Measurements from ENCODE around the gene PPP3CA.
"Not testable (repeated sequence)": the region's sequence is repeated elsewhere in the genome, so short reads cannot be mapped to it uniquely, and the experiment has no call there.

PPP3CA gene

DNA sequence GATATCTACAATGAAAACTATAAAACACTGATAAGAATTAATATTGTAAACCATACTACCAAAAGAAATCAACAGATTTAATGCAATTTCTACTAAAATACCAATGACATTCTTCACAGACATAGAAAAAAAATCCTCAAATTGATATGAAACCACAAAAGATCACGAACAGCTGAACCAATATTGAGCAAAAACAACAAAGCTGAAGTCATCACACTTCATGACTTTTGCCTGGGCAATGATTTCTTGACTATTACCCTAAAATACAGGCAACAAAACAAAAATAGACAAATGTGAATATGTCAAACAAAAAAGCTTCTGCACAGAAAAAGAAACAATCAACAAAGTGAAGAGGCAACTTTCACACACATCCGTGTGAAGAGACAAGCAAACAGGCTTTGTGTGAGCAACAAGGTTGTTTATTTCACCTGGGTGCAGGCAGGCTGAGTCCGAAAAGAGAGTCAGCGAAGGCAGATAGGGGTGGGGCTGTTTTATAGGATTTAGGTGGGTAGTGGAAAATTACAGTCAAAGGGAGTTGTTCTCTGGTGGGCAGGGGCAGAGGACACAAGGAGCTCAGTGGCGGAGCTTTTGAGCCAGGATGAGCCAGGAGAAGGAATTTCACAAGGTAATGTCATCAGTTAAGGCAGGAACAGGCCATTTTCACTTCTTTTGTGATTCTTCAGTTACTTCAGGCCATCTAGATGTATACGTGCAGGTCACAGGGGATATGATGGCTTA, 355.8 kb downstream of the PPP3CA start:
- not testable (repeated sequence) for DNase-seq

DNA sequence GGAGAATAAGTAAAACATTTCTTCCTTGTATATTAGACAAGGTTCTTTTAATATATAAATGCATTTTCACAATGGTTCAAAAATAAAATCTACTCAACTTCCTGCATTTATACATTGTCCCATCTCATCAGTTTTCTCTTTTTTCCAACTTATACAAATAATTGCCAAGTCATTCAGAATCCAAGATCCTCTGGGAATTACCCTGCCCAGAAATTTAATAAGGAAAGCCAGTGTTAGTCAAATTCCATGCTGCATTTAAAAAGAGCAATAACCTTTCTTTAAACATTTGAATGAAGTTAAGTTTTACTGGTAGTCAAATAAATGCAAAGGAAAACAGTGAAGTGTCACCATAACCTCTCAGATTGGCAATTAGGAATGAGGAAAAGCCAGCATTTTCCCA, 357.9 kb downstream of the PPP3CA start:
- DNase-seq: no peak

DNA sequence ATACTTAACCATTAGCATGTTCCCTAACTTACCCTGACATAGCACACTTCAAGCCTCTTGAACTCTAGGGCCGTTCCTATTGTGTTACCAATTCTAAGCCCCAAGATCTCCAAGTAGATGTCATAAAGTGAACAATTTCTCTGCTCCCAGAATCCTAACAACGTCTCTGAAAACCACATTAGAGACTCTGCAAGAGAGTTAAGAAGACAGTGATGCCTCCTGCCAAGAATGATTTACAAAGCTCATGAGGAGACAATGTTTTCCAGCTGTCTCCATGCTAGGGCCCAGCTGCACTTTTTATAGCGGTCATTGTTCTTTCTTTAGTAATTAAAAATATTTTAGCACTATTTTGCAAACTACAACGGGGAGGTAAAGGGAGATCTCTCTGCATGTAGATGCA, 358.4 kb downstream of the PPP3CA start:
- DNase-seq: no peak

DNA sequence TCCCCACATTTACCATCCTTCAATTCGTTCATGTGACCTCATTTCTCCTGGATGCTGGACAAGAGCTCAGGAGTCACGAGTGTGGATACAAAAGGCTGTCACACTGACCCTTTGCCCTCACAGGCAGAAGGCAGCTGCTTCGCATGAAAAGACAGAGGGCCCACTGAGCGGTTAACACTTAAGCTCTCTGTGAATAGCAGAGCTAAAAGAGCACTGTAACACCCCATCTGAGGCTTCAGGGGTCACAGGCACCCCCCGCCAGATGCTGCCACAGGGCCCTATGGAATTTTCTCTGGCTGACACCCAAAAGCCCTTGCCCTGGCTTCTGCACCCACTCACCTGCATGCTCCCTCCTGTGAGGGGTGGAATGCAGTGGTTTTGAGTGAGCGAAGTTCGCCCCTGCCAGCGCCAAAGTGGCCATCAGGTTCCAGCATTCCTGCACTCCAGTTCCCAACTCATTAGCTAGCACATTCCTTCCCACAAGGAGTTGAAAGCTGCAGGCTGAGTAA, 360.9 kb downstream of the PPP3CA start:
- DNase-seq: peak in 1 of 14 donors; percentile 14

DNA sequence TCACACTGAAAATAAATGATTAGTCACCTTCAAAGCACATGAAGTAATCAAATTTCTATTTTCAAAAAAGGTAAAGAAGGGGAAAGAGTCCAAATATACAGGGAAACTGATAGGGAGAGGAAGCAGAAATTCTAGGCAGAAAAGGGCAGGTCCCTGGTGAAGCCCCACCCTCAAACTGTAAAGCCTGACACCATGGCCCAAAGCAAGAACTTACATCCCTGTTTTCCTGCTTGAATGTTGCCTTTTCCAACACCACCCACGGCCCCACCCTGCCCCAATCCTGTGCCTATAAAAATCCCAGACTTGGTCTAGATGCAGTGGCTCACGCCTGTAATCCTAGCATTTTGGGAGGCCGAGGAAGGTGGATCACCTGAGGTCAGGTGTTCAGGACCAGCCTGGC, 361.8 kb downstream of the PPP3CA start:
- DNase-seq: no peak

DNA sequence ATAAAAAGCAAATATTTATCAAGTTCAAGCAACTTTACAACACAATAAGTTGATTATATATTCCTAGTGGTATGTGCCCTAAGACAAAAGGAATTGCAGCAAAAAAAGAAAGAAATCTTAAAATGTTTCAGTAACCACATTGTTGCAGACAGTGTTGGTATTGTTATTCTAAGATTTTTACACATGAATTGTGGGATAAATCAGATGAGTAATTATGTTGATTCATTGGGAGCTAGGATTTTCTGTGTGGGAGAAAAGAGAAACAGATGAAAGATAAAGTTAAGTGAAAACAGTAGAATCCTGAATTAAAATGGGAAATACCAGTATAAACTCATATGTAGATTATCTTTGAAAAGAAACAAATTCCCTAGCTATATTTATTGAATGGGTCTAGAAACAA, 362.4 kb downstream of the PPP3CA start:
- DNase-seq: no peak

DNA sequence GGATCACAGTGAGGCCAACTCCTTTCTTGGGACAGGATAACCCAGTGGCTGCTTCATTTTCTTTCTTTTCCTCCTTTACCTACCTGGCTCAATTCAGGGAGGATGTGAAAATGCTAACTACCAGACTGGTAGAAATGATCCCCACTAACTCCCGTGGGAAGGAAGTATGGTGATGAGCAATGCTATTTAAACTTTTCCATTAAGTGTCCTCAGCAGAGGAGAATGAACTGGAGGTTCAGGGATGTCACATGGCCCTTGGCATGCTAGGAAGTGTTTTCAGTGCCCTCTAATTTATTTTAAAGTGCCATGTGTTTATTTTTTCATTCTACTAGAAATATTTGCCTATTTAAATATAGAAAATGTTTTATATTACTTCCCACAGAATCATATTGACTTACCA, 363.9 kb downstream of the PPP3CA start:
- no peak for DNase-seq

DNA sequence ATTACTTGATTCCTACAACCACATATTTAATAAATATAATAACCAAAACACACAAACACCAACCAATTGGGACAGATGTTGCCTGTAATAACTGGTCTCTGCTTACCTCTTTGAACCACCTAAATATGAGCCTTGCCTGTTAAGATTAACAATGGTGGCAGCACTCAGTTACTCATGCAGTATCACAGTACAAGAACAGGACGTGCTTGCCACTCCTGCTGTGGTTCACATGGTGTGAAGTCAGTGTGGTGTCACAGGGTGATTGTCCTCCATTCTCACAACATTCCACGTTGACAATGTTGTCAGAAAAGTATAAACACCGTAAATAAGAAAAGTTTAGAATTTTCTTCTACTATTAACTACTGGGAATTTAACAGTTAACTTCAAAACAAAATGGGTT, 365.0 kb downstream of the PPP3CA start:
- DNase-seq: no peak

DNA sequence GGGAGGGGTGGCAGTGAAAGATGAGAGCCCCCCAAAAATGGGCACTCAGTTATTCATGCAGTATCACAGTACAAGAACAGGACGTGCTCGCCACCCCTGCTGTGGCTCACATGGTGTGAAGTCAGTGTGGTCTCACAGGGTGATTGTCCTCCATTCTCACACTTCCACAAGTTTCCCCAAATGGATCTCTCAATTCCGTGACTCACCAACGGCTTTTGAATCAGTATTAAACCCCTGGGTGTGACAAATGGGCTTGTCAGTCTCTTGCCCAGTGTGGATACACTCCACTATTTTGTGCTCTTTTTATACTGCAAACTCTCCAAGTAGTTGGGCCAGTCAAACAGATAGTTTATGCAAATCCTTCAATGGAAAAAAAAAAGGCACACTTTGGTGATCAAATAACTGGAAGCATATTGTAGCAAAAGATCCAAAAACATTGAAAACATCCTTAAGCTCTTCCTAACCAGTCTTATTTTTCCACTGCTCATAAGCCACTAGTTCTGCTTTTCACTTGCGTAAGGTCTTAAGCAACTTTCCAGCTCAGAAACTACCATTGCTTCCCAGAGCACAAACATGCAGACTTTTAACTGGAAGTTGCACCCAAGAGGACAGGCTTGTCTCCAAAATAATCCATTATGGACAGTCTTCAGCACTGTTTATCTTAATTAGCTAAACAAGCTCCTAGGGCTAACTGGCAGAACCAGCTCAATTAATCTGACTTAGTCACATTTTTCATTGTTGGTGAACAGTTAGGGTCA, 365.7 kb downstream of the PPP3CA start:
- DNase-seq: peak in 1 of 14 donors; percentile 1

DNA sequence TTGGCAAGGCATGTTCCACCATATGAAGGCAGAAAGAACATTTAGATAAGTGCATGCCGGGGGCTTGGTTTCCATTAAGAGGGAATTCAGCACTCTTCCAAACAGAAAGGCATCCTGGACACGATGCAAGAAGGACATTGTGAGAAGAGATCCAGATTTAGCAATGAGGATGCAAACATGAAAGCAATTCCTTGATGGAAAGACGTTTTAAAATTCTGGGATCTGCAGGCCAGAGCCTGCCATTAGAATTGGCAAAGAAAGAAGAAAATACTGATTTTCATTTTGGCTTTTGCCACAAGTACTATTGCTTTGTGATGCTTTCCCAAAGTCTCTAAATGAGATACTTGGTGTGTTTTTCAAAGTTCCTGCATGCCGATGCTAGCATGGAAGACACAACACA, 367.6 kb downstream of the PPP3CA start:
- no peak for DNase-seq

DNA sequence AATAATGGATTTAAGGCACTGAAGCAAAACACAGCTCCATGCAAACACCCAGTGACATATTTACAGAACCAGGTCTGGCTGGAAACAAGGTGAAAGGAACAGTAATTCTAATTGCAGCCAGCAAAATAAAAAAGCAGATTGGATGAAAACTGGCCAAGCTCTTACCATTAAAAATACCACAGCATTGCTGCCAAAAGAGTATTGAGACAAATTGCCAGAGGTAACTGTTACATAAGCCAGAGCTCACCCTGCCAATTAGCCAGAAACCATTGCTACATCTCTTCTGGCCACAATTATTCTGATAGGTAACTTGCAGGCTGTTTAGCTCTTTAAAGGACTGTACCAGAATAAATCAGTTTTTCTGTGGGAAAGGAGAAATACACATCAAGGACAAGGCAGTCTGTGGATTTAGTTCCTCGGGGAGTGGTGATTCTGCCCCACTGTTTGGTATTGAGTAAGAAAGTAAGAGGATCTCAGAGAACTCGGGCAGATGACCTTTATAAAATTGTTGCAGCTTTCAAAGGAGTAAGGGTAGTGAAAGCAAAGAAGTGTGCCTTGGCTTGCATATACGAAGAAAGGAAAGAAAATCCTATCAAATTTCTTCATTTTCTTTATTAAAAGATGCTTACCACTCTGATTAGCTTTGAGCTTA, 369.5 kb downstream of the PPP3CA start:
- peak in 2 of 14 donors; percentile 10 to 98 for DNase-seq

DNA sequence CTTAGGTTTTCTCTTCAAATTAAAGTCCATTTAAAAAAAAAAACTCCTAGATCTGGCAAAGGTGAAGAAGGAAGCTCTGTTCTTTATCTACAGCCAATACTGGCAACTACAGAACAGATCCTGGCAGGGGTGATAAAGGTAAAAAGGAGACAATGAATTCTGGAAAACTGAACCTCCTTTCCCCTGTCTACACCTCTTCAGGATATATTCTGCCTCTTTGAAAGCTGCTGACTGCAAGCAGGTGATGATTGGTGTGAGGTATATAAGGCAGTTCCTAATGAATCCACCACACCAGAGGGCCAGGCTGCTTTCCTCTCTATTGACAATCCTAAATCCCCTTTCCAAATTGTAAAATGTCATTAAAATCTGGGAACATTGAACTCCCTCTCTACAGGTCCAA, 370.1 kb downstream of the PPP3CA start:
- peak in 1 of 14 donors; percentile 92 for DNase-seq

Measured in C1 segment of cervical spinal cord (tissue), 14 donors.